Liver (tissue), 9 donors: Measurements from ENCODE around the gene ABHD16B. TPM values are rescaled to one million over a fixed set of nuclear protein-coding genes. Genes with fewer than 3 reads are reported as not detected.
"Not testable (repeated sequence)": the region's sequence is repeated elsewhere in the genome, so short reads cannot be mapped to it uniquely, and the experiment has no call there.

ENCODE experiments used
- DNase-seq: peaks from one replicate; pipeline ENCODE4 v3.0.0-alpha.2; 2017; ENCODE audit warnings: low spot score
- H3K27ac ChIP-seq, 2 donors: one replicate each; pipeline ENCODE4 v1.7.0; 2013; ENCODE audit warnings: inconsistent platforms in 2 of 2, low read length in 2 of 2, control low read depth in 1 of 2, low read depth in 1 of 2, mild to moderate bottlenecking in 1 of 2
- H3K27me3 ChIP-seq, 4 donors: one replicate each; pipeline versions ENCODE4 v1.6.1 to v1.7.0; 2013; ENCODE audit warnings: low read length in 3 of 4, inconsistent platforms in 1 of 4, mild to moderate bottlenecking in 1 of 4, moderate library complexity in 1 of 4; ENCODE audit not compliant: control insufficient read depth in 4 of 4, insufficient read depth in 4 of 4
- H3K36me3 ChIP-seq, 4 donors: one replicate each; pipeline versions ENCODE4 v1.6.1 to v1.7.0; 2013; ENCODE audit warnings: low read length in 3 of 4, mild to moderate bottlenecking in 3 of 4, low read depth in 1 of 4, moderate library complexity in 1 of 4; ENCODE audit not compliant: control insufficient read depth in 4 of 4, insufficient read depth in 3 of 4
- H3K4me1 ChIP-seq, 4 donors: one replicate each; pipeline versions ENCODE4 v1.6.1 to v1.7.0; 2013; ENCODE audit warnings: low read length in 3 of 4, mild to moderate bottlenecking in 3 of 4, moderate library complexity in 1 of 4; ENCODE audit not compliant: control insufficient read depth in 4 of 4, insufficient read depth in 4 of 4
- H3K4me3 ChIP-seq, 3 donors: one replicate each; pipeline versions ENCODE4 v1.6.1 to v1.7.0; 2013; ENCODE audit warnings: low read length in 3 of 3, control low read depth in 1 of 3, low read depth in 1 of 3, mild to moderate bottlenecking in 1 of 3
- H3K9ac ChIP-seq, 2 donors: one replicate each; pipeline ENCODE4 v1.7.0; 2013; ENCODE audit warnings: low read length in 2 of 2, mild to moderate bottlenecking in 2 of 2, moderate library complexity in 2 of 2, control low read depth in 1 of 2, low read depth in 1 of 2
- H3K9me3 ChIP-seq, 4 donors: one replicate each; pipeline versions ENCODE4 v1.6.1 to v1.7.0; 2013; ENCODE audit warnings: low read length in 3 of 4; ENCODE audit not compliant: control insufficient read depth in 4 of 4
- EGR1 ChIP-seq, 2 donors: IDR thresholded peaks; 2 replicates each; pipeline ENCODE4 v1.6.1; 2016 to 2018; ENCODE audit warnings: antibody characterized with exemption in 2 of 2, low read depth in 2 of 2
- FOXA2 ChIP-seq: IDR thresholded peaks from 2 replicates; pipeline ENCODE4 v1.6.1; 2016; ENCODE audit warnings: antibody characterized with exemption
- GABPA ChIP-seq, 2 donors: IDR thresholded peaks in 1 of 2; conservative IDR thresholded peaks in 1 of 2; 2 replicates each; pipeline ENCODE4 v1.6.1; 2016; ENCODE audit warnings: antibody characterized with exemption in 2 of 2, mild to moderate bottlenecking in 1 of 2, moderate library complexity in 1 of 2
- HNF4A ChIP-seq, 2 donors: conservative IDR thresholded peaks; 2 replicates each; pipeline ENCODE4 v1.6.1; 2016; ENCODE audit warnings: antibody characterized with exemption in 2 of 2, mild to moderate bottlenecking in 2 of 2
- HNF4G ChIP-seq: IDR thresholded peaks from 2 replicates; pipeline ENCODE4 v1.6.1; 2016; ENCODE audit warnings: antibody characterized with exemption
- JUND ChIP-seq, 2 donors: IDR thresholded peaks; 2 replicates each; pipeline ENCODE4 v1.6.1; 2016; ENCODE audit warnings: antibody characterized with exemption in 2 of 2
- NR2F2 ChIP-seq: IDR thresholded peaks from 2 replicates; pipeline ENCODE4 v1.6.1; 2016; ENCODE audit warnings: antibody characterized with exemption
- RAD21 ChIP-seq, 2 donors: IDR thresholded peaks; 2 replicates each; pipeline ENCODE4 v1.6.1; 2016; ENCODE audit warnings: antibody characterized with exemption in 2 of 2, mild to moderate bottlenecking in 2 of 2
- REST ChIP-seq: IDR thresholded peaks from 2 replicates; pipeline ENCODE4 v1.6.1; 2016; ENCODE audit warnings: antibody characterized with exemption, mild to moderate bottlenecking
- RXRA ChIP-seq, 2 donors: IDR thresholded peaks; 2 replicates each; pipeline ENCODE4 v1.6.1; 2017 to 2018; ENCODE audit warnings: antibody characterized with exemption in 2 of 2, mild to moderate bottlenecking in 1 of 2
- SP1 ChIP-seq: IDR thresholded peaks from 2 replicates; pipeline ENCODE4 v1.6.1; 2018; ENCODE audit warnings: antibody characterized with exemption, mild to moderate bottlenecking
- YY1 ChIP-seq: IDR thresholded peaks from 2 replicates; pipeline ENCODE4 v1.6.1; 2016; ENCODE audit warnings: antibody characterized with exemption, mild to moderate bottlenecking
- WGBS: extraction: QIAGEN DNeasy Blood & Tissue Kit; methylation state at CpG from one replicate; pipeline ENCODE4 v1.1.7; 2013; 5-methylcytosine and 5-hydroxymethylcytosine counted together
- polyA plus RNA-seq, 2 donors: library from polyadenylated mRNA; stranded (reverse) in 1 of 2; unstranded in 1 of 2; fragments of 200-250 nt in 1 of 2; fragments of >200 nt in 1 of 2; fragmentation: Nextera tagmentation in 1 of 2; extraction: Ambion mirVana in 1 of 2; gene quantifications; one replicate each; pipeline versions ENCODE4 v1.2.1 to v1.2.3, GENCODE V29; 2013 to 2015
- total RNA-seq, 2 donors: library from RNA; depleted of rRNA; stranded (reverse); fragments of >200 nt; gene quantifications; one replicate each; pipeline ENCODE4 v1.2.3, GENCODE V29; 2014
- TF ChIP-seq, protein P1 (sequence below): IDR thresholded peaks from 2 replicates; pipeline ENCODE4 v1.6.1; 2016; ENCODE audit warnings: antibody characterized with exemption
- TF ChIP-seq, protein P2 (sequence below): IDR thresholded peaks from 2 replicates; pipeline ENCODE4 v1.6.1; 2016; ENCODE audit warnings: antibody characterized with exemption
- TF ChIP-seq, protein P3 (sequence below): fragments of 150-350 bp; IDR thresholded peaks from 2 replicates; pipeline ENCODE4 v1.5.1; 2017; ENCODE audit warnings: improper control_type of control experiment, low read depth, low read length; ENCODE audit not compliant: missing input control
- donor health status: healthy.
- donor health status: healthy.
- donor health status: healthy.
- donor health status: healthy.
- donor health status: healthy.

ABHD16B gene
- total and polyA plus RNA-seq, 4 donors, result 0.10 TPM; not detected in 3

- 96% methylated on average over 13 of the region's 13 CpGs for WGBS
- H3K27ac ChIP-seq, H3K4me3 ChIP-seq, H3K27me3 ChIP-seq, H3K9ac ChIP-seq, H3K9me3 ChIP-seq, DNase-seq: not testable (repeated sequence)
- Histone ChIP-seq H3K36me3 (peaks cover 6 to 63% (median 12%) of the 10 kb centered on the region in 4 donors), H3K4me1 (peaks cover 4 to 16% (median 13%) of the 10 kb centered on the region in 4 donors)
Measured at GRCh38 chr20:63880901-63881300, 19.6 kb downstream of the ABHD16B start.

GRCh38 chr20:63881451-63882226 lies 20.3 kb downstream of the ABHD16B start:
- H3K4me3 ChIP-seq, result no peak overlapping the region
- H3K27ac ChIP-seq, result no peak overlapping the region
- 93% methylated on average over 19 of the region's 19 CpGs for WGBS
- TF ChIP-seq, protein P1, sequence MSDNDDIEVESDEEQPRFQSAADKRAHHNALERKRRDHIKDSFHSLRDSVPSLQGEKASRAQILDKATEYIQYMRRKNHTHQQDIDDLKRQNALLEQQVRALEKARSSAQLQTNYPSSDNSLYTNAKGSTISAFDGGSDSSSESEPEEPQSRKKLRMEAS, result no peak
- TF ChIP-seq EGR1 (IDR thresholded peaks at IDR 0.05; ENCODE audit: low read depth in 2 of 2) (no peak), RXRA (IDR thresholded peaks at IDR 0.05) (no peak), YY1 (no peak), FOXA2 (no peak), HNF4A (conservative IDR thresholded peaks at IDR 0.05) (no peak), GABPA (IDR thresholded peaks at IDR 0.05 in 1 of 2, conservative IDR thresholded peaks at IDR 0.05 in 1 of 2) (no peak), RAD21 (IDR thresholded peaks at IDR 0.05) (no peak), REST (no peak), JUND (IDR thresholded peaks at IDR 0.05) (no peak), HNF4G (no peak), SP1 (no peak), NR2F2 (no peak)
- TF ChIP-seq, protein P2, sequence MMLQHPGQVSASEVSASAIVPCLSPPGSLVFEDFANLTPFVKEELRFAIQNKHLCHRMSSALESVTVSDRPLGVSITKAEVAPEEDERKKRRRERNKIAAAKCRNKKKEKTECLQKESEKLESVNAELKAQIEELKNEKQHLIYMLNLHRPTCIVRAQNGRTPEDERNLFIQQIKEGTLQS, result no peak
- TF ChIP-seq, protein P3, sequence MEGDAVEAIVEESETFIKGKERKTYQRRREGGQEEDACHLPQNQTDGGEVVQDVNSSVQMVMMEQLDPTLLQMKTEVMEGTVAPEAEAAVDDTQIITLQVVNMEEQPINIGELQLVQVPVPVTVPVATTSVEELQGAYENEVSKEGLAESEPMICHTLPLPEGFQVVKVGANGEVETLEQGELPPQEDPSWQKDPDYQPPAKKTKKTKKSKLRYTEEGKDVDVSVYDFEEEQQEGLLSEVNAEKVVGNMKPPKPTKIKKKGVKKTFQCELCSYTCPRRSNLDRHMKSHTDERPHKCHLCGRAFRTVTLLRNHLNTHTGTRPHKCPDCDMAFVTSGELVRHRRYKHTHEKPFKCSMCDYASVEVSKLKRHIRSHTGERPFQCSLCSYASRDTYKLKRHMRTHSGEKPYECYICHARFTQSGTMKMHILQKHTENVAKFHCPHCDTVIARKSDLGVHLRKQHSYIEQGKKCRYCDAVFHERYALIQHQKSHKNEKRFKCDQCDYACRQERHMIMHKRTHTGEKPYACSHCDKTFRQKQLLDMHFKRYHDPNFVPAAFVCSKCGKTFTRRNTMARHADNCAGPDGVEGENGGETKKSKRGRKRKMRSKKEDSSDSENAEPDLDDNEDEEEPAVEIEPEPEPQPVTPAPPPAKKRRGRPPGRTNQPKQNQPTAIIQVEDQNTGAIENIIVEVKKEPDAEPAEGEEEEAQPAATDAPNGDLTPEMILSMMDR, result no peak
- H3K4me1 ChIP-seq, result peaks cover 4 to 16% (median 13%) of the 10 kb centered on the region in 4 donors
- DNase-seq, result no peak
- no peak overlapping the region for H3K9ac ChIP-seq
- no peaks in the 10 kb centered on the region for H3K9me3 ChIP-seq
- no peaks in the 10 kb centered on the region for H3K27me3 ChIP-seq
- H3K36me3 ChIP-seq, result peaks cover 2 to 56% (median 7%) of the 10 kb centered on the region in 4 donors
